H1 (cell line): ENCODE data around the gene SHLD2. TPM values are rescaled to one million over a fixed set of nuclear protein-coding genes. Genes with fewer than 3 reads are reported as not detected.
"Not testable (repeated sequence)": the region's sequence is repeated elsewhere in the genome, so short reads cannot be mapped to it uniquely, and the experiment has no call there.

ENCODE experiments used
- CTCF ChIA-PET: fragments of 300-600 bp; sonication (Branson Sonifier 250); formaldehyde crosslinking; loops from one replicate; lab custom pipeline; 2021; ENCODE audit not compliant: partially characterized antibody; lab: Charles Lee
- POLR2A ChIA-PET: fragments of 300-600 bp; sonication (Branson Sonifier 250); formaldehyde crosslinking; loops from one replicate; lab custom pipeline; 2021; ENCODE audit warnings: inconsistent platforms; ENCODE audit not compliant: partially characterized antibody; lab: Charles Lee
- DNase-seq, 2 experiments: peaks; one replicate each; pipeline versions ENCODE4 v3.0.0 to v3.0.0-alpha.2; 2010 to 2022; ENCODE audit warnings: low spot score in 2 of 2, low read depth in 1 of 2, mixed read lengths in 1 of 2
- FAIRE-seq: peaks from 2 replicates; lab custom pipeline; 2011; peaks lifted over from hg19 to GRCh38; lab: Jason Lieb, UNC
- H2AFZ ChIP-seq: 2 replicates; pipeline ENCODE4 v1.8.1; 2012; ENCODE audit warnings: low read length, inconsistent platforms
- H2AK5ac ChIP-seq: 2 replicates; pipeline ENCODE4 v1.6.1; 2013; ENCODE audit warnings: low read depth, low read length
- H2BK120ac ChIP-seq: replicated peaks from 2 replicates; pipeline ENCODE3; 2013; ENCODE audit warnings: low read depth, low read length, inconsistent platforms
- H2BK12ac ChIP-seq: 2 replicates; pipeline ENCODE4 v1.6.1; 2013; ENCODE audit warnings: low read depth, low read length
- H2BK15ac ChIP-seq: 2 replicates; pipeline ENCODE4 v1.6.1; 2013; ENCODE audit warnings: low read length
- H2BK20ac ChIP-seq: 2 replicates; pipeline ENCODE4 v1.6.1; 2013; ENCODE audit warnings: low read length
- H2BK5ac ChIP-seq: 2 replicates; pipeline ENCODE4 v1.6.1; 2013; ENCODE audit warnings: low read depth, low read length
- H3K14ac ChIP-seq: 2 replicates; pipeline ENCODE4 v1.6.1; 2013; ENCODE audit warnings: inconsistent platforms; ENCODE audit not compliant: insufficient read length
- H3K18ac ChIP-seq: 2 replicates; pipeline ENCODE4 v1.6.1; 2013; ENCODE audit warnings: low read length; ENCODE audit errors: extremely low read depth
- H3K23ac ChIP-seq: 2 replicates; pipeline ENCODE4 v1.6.1; 2013; ENCODE audit warnings: inconsistent platforms; ENCODE audit not compliant: insufficient read length
- H3K23me2 ChIP-seq: 2 replicates; pipeline ENCODE4 v1.6.1; 2013; ENCODE audit warnings: low read depth, low read length
- H3K27ac ChIP-seq: 2 replicates; pipeline ENCODE4 v1.6.1; 2011; ENCODE audit warnings: low read depth, low read length, inconsistent platforms
- H3K27me3 ChIP-seq, 4 experiments: replicated peaks in 1 of 4; 1 replicate in 1 of 4; 2 replicates in 3 of 4; pipeline versions ENCODE4 v1.6.1 to v1.8.1; 2011 to 2013; ENCODE audit warnings: low read length in 3 of 4, mild to moderate bottlenecking in 3 of 4, inconsistent platforms in 2 of 4, mixed read lengths in 2 of 4, moderate library complexity in 1 of 4; ENCODE audit not compliant: control insufficient read depth in 3 of 4, insufficient read depth in 3 of 4; ENCODE audit errors: extremely low read depth in 1 of 4
- H3K36me3 ChIP-seq, 4 experiments: 2 replicates each; pipeline versions ENCODE4 v1.6.1 to v1.8.1; 2011 to 2013; ENCODE audit warnings: mild to moderate bottlenecking in 4 of 4, low read length in 3 of 4, moderate library complexity in 2 of 4, control low read depth in 1 of 4, inconsistent platforms in 1 of 4; ENCODE audit not compliant: insufficient read depth in 4 of 4, control insufficient read depth in 2 of 4
- H3K4ac ChIP-seq: replicated peaks from 2 replicates; pipeline ENCODE3; 2013; ENCODE audit warnings: low read length, low read depth, mixed read lengths, inconsistent platforms; ENCODE audit not compliant: insufficient read length
- H3K4me1 ChIP-seq, 4 experiments: replicated peaks in 1 of 4; 1 replicate in 1 of 4; 2 replicates in 3 of 4; pipeline versions ENCODE4 v1.6.1 to v1.8.1; 2011 to 2013; ENCODE audit warnings: low read length in 3 of 4, inconsistent platforms in 2 of 4, mixed read lengths in 1 of 4; ENCODE audit not compliant: insufficient read depth in 4 of 4, control insufficient read depth in 3 of 4
- H3K4me2 ChIP-seq, 2 experiments: 2 replicates each; pipeline versions ENCODE4 v1.6.1 to v1.8.1; 2011 to 2013; ENCODE audit warnings: low read depth in 2 of 2, low read length in 2 of 2, control low read depth in 1 of 2, inconsistent platforms in 1 of 2, mild to moderate bottlenecking in 1 of 2; ENCODE audit not compliant: insufficient read depth in 1 of 2
- H3K4me3 ChIP-seq, 4 experiments: fragments of 200-600, 300-600 bp in 1 of 4; sonication (generic), shearing (Covaris generic), sonication (Bioruptor Twin) in 1 of 4; 2 replicates each; pipeline versions ENCODE4 v1.5.1 to v1.8.1; 2011 to 2016; ENCODE audit warnings: low read length in 4 of 4, low read depth in 3 of 4, control low read depth in 2 of 4, inconsistent platforms in 2 of 4, mild to moderate bottlenecking in 2 of 4, mixed read lengths in 1 of 4, moderate library complexity in 1 of 4; ENCODE audit not compliant: insufficient read depth in 2 of 4; ENCODE audit errors: extremely low read depth in 1 of 4
- H3K56ac ChIP-seq: replicated peaks from 2 replicates; pipeline ENCODE3; 2013; ENCODE audit warnings: low read depth, mild to moderate bottlenecking, mixed read lengths, low read length, inconsistent platforms; ENCODE audit not compliant: insufficient read length
- H3K79me1 ChIP-seq: 2 replicates; pipeline ENCODE4 v1.6.1; 2013; ENCODE audit warnings: low read depth, low read length, control low read depth
- H3K79me2 ChIP-seq, 2 experiments: 2 replicates each; pipeline versions ENCODE4 v1.6.1 to v1.8.1; 2012 to 2013; ENCODE audit warnings: low read length in 2 of 2, mild to moderate bottlenecking in 2 of 2, inconsistent platforms in 1 of 2; ENCODE audit not compliant: insufficient read depth in 2 of 2, control insufficient read depth in 1 of 2
- H3K9ac ChIP-seq, 4 experiments: replicated peaks in 1 of 4; 1 replicate in 1 of 4; 2 replicates in 3 of 4; pipeline versions ENCODE4 v1.6.1 to v1.8.1; 2011 to 2013; ENCODE audit warnings: low read depth in 3 of 4, low read length in 3 of 4, control low read depth in 2 of 4, mild to moderate bottlenecking in 2 of 4, moderate library complexity in 2 of 4, inconsistent platforms in 1 of 4; ENCODE audit errors: extremely low read depth in 1 of 4
- H3K9me3 ChIP-seq, 2 experiments: 2 replicates each; pipeline versions ENCODE4 v1.6.1 to v1.8.1; 2012 to 2013; ENCODE audit warnings: mild to moderate bottlenecking in 2 of 2, moderate library complexity in 2 of 2, control low read depth in 1 of 2, inconsistent platforms in 1 of 2, low read depth in 1 of 2, low read length in 1 of 2, mixed read lengths in 1 of 2; ENCODE audit not compliant: insufficient read depth in 2 of 2
- H4K20me1 ChIP-seq, 2 experiments: replicated peaks in 1 of 2; 2 replicates each; pipeline versions ENCODE3 to v1.8.1; 2011 to 2013; ENCODE audit warnings: inconsistent platforms in 2 of 2, low read length in 2 of 2, mild to moderate bottlenecking in 1 of 2; ENCODE audit not compliant: insufficient read depth in 2 of 2, control insufficient read depth in 1 of 2
- H4K5ac ChIP-seq: 2 replicates; pipeline ENCODE4 v1.6.1; 2013; ENCODE audit warnings: low read length, low read depth, mixed read lengths, inconsistent platforms; ENCODE audit not compliant: insufficient read length
- H4K8ac ChIP-seq: 2 replicates; pipeline ENCODE4 v1.8.0; 2013; ENCODE audit warnings: mild to moderate bottlenecking, moderate library complexity, low read length, inconsistent platforms; ENCODE audit not compliant: insufficient read depth; ENCODE audit errors: extremely low read depth
- H4K91ac ChIP-seq: replicated peaks from 2 replicates; pipeline ENCODE3; 2013; ENCODE audit warnings: low read length, mixed read lengths, inconsistent platforms; ENCODE audit not compliant: insufficient read length
- WGBS, 2 experiments: shearing (Covaris generic) in 1 of 2; methylation state at CpG; one replicate each; pipeline versions ENCODE4 v1.1.6 to v1.1.7; 2013 to 2015; ENCODE audit warnings: low lambda C conversion rate in 2 of 2, mixed read lengths in 2 of 2, inconsistent platforms in 1 of 2, low coverage in 1 of 2, missing lambda C conversion rate in 1 of 2; ENCODE audit not compliant: insufficient replicate concordance in 2 of 2, insufficient coverage in 1 of 2, insufficient read length in 1 of 2; ENCODE audit errors: extremely low coverage in 1 of 2, missing lambda C conversion rate in 1 of 2; 5-methylcytosine and 5-hydroxymethylcytosine counted together
- polyA plus RNA-seq, 7 experiments: library from polyadenylated mRNA; depleted of rRNA in 3 of 7; stranded (reverse) in 5 of 7; unstranded in 2 of 7; fragments of >200 nt in 5 of 7; fragments of 200-250 nt in 2 of 7; gene quantifications; 1 replicate in 5 of 7; 2 replicates in 1 of 7; 4 replicates in 1 of 7; pipeline versions ENCODE4 v1.2.1 to v1.2.3, GENCODE V29; 2011 to 2013; ENCODE audit warnings: missing spikeins in 2 of 7, mixed read lengths in 2 of 7
- total RNA-seq: library from RNA; stranded (reverse); fragmentation: NEBNext Ultra II Directional; extraction: Animal tissue kit (Norgen Biotek cat#: 25700); gene quantifications from 2 replicates; pipeline ENCODE4 v1.2.1, GENCODE V29; 2021

SHLD2 gene
- total and polyA plus RNA-seq, 2 of the 8 experiments (the other 6 are each of a cell fraction or from before 2014, with no cell fraction given): 7.9 to 32.4 TPM

DNA sequence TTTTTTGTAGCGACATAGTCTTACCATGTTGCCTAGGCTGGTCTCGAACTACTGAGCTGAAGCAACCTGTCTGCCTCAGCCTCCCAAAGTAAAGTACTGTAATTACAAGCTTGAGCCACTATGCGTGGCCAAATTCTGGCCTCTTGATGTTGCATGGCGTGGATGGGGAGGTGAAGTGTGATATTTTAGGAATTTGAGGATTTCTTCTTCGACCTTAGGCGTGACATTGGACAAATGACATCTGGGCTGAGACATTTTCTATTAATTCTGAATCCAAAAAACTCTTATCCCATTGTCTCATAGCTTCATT, 48.1 kb downstream of the SHLD2 start:
- H3K36me3 ChIP-seq, H4K8ac ChIP-seq, H2AK5ac ChIP-seq, H3K4me2 ChIP-seq, H3K27ac ChIP-seq, FAIRE-seq, H2BK120ac ChIP-seq, H3K56ac ChIP-seq, H2BK12ac ChIP-seq, H4K20me1 ChIP-seq, H3K9ac ChIP-seq, H4K5ac ChIP-seq, H2BK15ac ChIP-seq, H3K23ac ChIP-seq, H3K14ac ChIP-seq, H4K91ac ChIP-seq, H3K27me3 ChIP-seq, H2BK5ac ChIP-seq, H3K4ac ChIP-seq, H3K4me3 ChIP-seq, H3K23me2 ChIP-seq, H3K4me1 ChIP-seq, H3K9me3 ChIP-seq, H2BK20ac ChIP-seq, H3K79me1 ChIP-seq, H3K18ac ChIP-seq, H2AFZ ChIP-seq, POLR2A ChIA-PET, H3K79me2 ChIP-seq, DNase-seq: not testable (repeated sequence)
- CTCF ChIA-PET: interaction anchor here (0.7 kb wide), 1 partner anchor 476 kb away, joined by 3 read pairs; no protein-coding TSS in a partner anchor
- 87% methylated on average over 6 of the region's 6 CpGs; no CpG with 5 or more reads in 1 of the 2 experiments for WGBS, 2 experiments

DNA sequence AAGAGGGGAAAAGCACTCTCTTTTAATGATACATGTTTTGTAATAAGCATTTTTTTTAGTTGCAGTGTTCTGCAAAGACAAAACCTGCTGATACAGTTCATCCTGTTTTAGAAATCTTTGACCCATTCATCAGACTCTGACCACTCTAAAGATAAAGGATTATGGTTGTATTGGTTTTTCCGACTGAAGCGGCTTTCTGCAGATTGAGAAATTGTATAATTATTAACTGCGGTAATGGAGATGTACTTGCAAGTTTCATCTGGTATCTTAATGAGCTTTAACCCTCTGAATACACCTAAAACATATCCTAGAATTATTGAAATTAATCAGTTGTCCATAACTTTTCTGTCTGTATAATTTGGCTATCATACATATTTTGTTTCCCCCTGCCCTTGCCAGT, 50.6 kb downstream of the SHLD2 start:
- H3K14ac ChIP-seq, H2BK5ac ChIP-seq, H3K4me2 ChIP-seq, H3K4me1 ChIP-seq, H2BK120ac ChIP-seq, H3K9me3 ChIP-seq, POLR2A ChIA-PET, H2BK20ac ChIP-seq, H3K36me3 ChIP-seq, H4K91ac ChIP-seq, H3K56ac ChIP-seq, H3K9ac ChIP-seq, H3K79me1 ChIP-seq, H2AFZ ChIP-seq, H3K4ac ChIP-seq, H3K27me3 ChIP-seq, H3K23ac ChIP-seq, H3K79me2 ChIP-seq, H3K18ac ChIP-seq, H3K4me3 ChIP-seq, H4K20me1 ChIP-seq, H2BK15ac ChIP-seq, H3K27ac ChIP-seq, DNase-seq, FAIRE-seq, H3K23me2 ChIP-seq, H4K8ac ChIP-seq, H2AK5ac ChIP-seq, H2BK12ac ChIP-seq, H4K5ac ChIP-seq: not testable (repeated sequence)
- WGBS, 2 experiments: 96% methylated on average over 3 of the region's 3 CpGs; no CpG with 5 or more reads in 1 of the 2 experiments
- CTCF ChIA-PET: interaction anchor here (0.7 kb wide), 1 partner anchor 152 kb away, joined by 4 read pairs; no protein-coding TSS in a partner anchor
